ENCODE measurements around the gene PSMD6. TPM values are rescaled to one million over a fixed set of nuclear protein-coding genes. Genes with fewer than 3 reads are reported as not detected.

Gene PSMD6
- total RNA-seq, 1 experiment from 2014 or later: 78.7 TPM

DNA sequence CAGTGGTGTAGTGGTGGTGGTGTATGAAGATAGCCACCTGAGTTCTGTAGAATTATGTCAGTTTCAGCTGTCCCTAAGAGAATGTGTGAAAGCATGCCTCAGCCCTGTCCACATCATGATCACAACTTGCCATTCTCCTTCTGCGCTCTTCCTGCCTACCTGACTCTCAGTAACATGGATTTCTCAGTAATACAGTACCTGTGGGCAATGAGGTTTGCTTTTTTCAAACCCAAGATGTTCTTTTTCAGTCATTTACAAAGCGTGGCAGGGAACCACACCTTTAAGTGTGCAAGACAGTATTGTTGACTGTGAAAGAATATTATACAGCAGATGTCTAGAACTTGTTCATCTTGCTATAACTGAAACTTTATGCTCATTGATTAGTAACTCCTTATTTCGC is 38.9 kb downstream of the PSMD6 start:
- H3K36me3 ChIP-seq (ENCODE audit: control insufficient read depth in 1 of 2, insufficient read depth in 2 of 2, low read length in 2 of 2): peaks cover 5 to 23% of the 10 kb centered on the region in 2 experiments; a peak in 3 of 4 replicates
- RAD21 ChIA-PET (ENCODE audit: low non-redundant PET in 1 of 2, low total read pairs in 2 of 2, uncharacterized antibody in 2 of 2, unreplicated experiment in 2 of 2): no interaction called here

DNA sequence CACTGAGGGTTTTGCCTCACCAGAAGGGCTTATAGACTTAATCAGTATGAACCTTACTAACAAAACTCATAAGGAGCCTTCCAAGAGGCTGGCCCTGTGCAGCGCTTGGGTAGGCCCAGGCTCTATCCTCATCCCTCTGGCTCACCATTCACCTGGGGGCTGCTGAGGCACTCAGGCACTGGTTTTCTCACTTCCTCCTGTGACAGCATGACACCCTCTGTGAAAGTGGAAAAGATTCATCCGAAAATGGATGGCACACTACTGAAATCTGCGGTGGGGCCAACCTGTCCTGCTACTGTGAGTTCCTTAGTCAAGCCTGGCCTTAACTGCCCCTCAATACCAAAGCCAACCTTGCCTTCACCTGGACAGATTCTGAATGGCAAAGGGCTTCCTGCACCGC is 41.3 kb downstream of the PSMD6 start:
- Histone ChIP-seq H2AFZ (ENCODE audit: low read depth, low read length, poor library complexity, severe bottlenecking) (no peak overlapping the region), H4K20me1 (ENCODE audit: insufficient read depth) (no peaks in the 10 kb centered on the region), H3K9ac (ENCODE audit: low read length) (no peak overlapping the region), H3K79me2 (ENCODE audit: insufficient read depth, low read length) (peaks cover 4% of the 10 kb centered on the region; the same call in 1 of the 2 replicates), H3K27me3 (ENCODE audit: insufficient read depth, low read length) (no peaks in the 10 kb centered on the region), H3K27ac (ENCODE audit: low read depth, low read length) (no peak overlapping the region), H3K4me3 (replicated peaks in 1 of 2; ENCODE audit: low read depth in 1 of 2, low read length in 2 of 2) (no peak overlapping the region), H3K9me2 (ENCODE audit: insufficient read depth) (no peaks in the 10 kb centered on the region), H3K4me1 (ENCODE audit: control insufficient read depth in 1 of 2, insufficient read depth in 2 of 2, low read length in 2 of 2) (no peaks in the 10 kb centered on the region), H3K4me2 (ENCODE audit: low read length) (no peak overlapping the region), H3K9me3 (ENCODE audit: control insufficient read depth in 1 of 2, insufficient read depth in 1 of 2, low read depth in 1 of 2, low read length in 2 of 2) (no peaks in the 10 kb centered on the region), H3K36me3 (ENCODE audit: control insufficient read depth in 1 of 2, insufficient read depth in 2 of 2, low read length in 2 of 2) (peaks cover 3 to 12% of the 10 kb centered on the region in 2 experiments; a peak in 2 of 4 replicates)
- BruUV-seq (replicated peaks): no TSS peak
- ChIA-PET POLR2A (no interaction called here), CTCF (no interaction called here), RAD21 (ENCODE audit: low non-redundant PET in 1 of 2, low total read pairs in 2 of 2, uncharacterized antibody in 2 of 2, unreplicated experiment in 2 of 2) (no interaction called here)
- no peak for DNase-seq (ENCODE audit: low read depth, low spot score)
- TF ChIP-seq POLR2A (IDR thresholded peaks at IDR 0.05; ENCODE audit: borderline replicate concordance, extremely low read depth, insufficient read depth, insufficient read length) (no peak), YY1 (IDR thresholded peaks at IDR 0.05; ENCODE audit: extremely low read depth, insufficient replicate concordance, low read depth, low read length) (no peak), CEBPB (IDR thresholded peaks at IDR 0.05; ENCODE audit: low read depth) (no peak)
- TF ChIP-seq, protein P1, sequence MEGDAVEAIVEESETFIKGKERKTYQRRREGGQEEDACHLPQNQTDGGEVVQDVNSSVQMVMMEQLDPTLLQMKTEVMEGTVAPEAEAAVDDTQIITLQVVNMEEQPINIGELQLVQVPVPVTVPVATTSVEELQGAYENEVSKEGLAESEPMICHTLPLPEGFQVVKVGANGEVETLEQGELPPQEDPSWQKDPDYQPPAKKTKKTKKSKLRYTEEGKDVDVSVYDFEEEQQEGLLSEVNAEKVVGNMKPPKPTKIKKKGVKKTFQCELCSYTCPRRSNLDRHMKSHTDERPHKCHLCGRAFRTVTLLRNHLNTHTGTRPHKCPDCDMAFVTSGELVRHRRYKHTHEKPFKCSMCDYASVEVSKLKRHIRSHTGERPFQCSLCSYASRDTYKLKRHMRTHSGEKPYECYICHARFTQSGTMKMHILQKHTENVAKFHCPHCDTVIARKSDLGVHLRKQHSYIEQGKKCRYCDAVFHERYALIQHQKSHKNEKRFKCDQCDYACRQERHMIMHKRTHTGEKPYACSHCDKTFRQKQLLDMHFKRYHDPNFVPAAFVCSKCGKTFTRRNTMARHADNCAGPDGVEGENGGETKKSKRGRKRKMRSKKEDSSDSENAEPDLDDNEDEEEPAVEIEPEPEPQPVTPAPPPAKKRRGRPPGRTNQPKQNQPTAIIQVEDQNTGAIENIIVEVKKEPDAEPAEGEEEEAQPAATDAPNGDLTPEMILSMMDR (IDR thresholded peaks at IDR 0.05 in 2 of 3, conservative IDR thresholded peaks at IDR 0.05 in 1 of 3; ENCODE audit: borderline replicate concordance in 1 of 3, insufficient read depth in 1 of 3, low read depth in 2 of 3, low read length in 2 of 3): no peak
- no peak for ATAC-seq
- intact Hi-C loops (cut with micrococcal nuclease): no loop called here

More for the DNA sequence above, 38.9 kb downstream of the PSMD6 start:
- Histone ChIP-seq H3K27ac (ENCODE audit: low read depth, low read length) (no peak overlapping the region), H3K4me3 (replicated peaks in 1 of 2; ENCODE audit: low read depth in 1 of 2, low read length in 2 of 2) (no peak overlapping the region), H3K4me1 (ENCODE audit: control insufficient read depth in 1 of 2, insufficient read depth in 2 of 2, low read length in 2 of 2) (no peaks in the 10 kb centered on the region), H3K79me2 (ENCODE audit: insufficient read depth, low read length) (no peaks in the 10 kb centered on the region; the same call in 1 of the 2 replicates), H3K27me3 (ENCODE audit: insufficient read depth, low read length) (no peaks in the 10 kb centered on the region), H3K9me2 (ENCODE audit: insufficient read depth) (no peaks in the 10 kb centered on the region), H4K20me1 (ENCODE audit: insufficient read depth) (no peaks in the 10 kb centered on the region), H2AFZ (ENCODE audit: low read depth, low read length, poor library complexity, severe bottlenecking) (no peak overlapping the region), H3K9ac (ENCODE audit: low read length) (no peak overlapping the region), H3K9me3 (ENCODE audit: control insufficient read depth in 1 of 2, insufficient read depth in 1 of 2, low read depth in 1 of 2, low read length in 2 of 2) (no peaks in the 10 kb centered on the region), H3K4me2 (ENCODE audit: low read length) (no peak overlapping the region)
- ATAC-seq: no peak
- no TSS peak for BruUV-seq (replicated peaks)
- no peak for DNase-seq (ENCODE audit: low read depth, low spot score)
- CTCF ChIA-PET: no interaction called here
- intact Hi-C loops (cut with micrococcal nuclease): no loop called here
- POLR2A ChIA-PET: no interaction called here
- TF ChIP-seq SIN3A (IDR thresholded peaks at IDR 0.05; ENCODE audit: low read depth): no peak
- no peak for TF ChIP-seq RAD21 (IDR thresholded peaks at IDR 0.05; ENCODE audit: low read depth)
- TF ChIP-seq SRF (IDR thresholded peaks at IDR 0.05; ENCODE audit: low read depth): no peak
- TF ChIP-seq ZFX (IDR thresholded peaks at IDR 0.05): no peak
- TF ChIP-seq, protein P2, sequence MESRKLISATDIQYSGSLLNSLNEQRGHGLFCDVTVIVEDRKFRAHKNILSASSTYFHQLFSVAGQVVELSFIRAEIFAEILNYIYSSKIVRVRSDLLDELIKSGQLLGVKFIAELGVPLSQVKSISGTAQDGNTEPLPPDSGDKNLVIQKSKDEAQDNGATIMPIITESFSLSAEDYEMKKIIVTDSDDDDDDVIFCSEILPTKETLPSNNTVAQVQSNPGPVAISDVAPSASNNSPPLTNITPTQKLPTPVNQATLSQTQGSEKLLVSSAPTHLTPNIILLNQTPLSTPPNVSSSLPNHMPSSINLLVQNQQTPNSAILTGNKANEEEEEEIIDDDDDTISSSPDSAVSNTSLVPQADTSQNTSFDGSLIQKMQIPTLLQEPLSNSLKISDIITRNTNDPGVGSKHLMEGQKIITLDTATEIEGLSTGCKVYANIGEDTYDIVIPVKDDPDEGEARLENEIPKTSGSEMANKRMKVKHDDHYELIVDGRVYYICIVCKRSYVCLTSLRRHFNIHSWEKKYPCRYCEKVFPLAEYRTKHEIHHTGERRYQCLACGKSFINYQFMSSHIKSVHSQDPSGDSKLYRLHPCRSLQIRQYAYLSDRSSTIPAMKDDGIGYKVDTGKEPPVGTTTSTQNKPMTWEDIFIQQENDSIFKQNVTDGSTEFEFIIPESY (IDR thresholded peaks at IDR 0.05; ENCODE audit: extremely low read depth, insufficient replicate concordance, low read length): no peak
- no peak for TF ChIP-seq EZH2phosphoT487 (IDR thresholded peaks at IDR 0.05; ENCODE audit: borderline replicate concordance)
- no peak for TF ChIP-seq TCF7L2 (IDR thresholded peaks at IDR 0.05; ENCODE audit: borderline replicate concordance, extremely low read depth, insufficient read depth, insufficient read length)
- TF ChIP-seq, protein P3, sequence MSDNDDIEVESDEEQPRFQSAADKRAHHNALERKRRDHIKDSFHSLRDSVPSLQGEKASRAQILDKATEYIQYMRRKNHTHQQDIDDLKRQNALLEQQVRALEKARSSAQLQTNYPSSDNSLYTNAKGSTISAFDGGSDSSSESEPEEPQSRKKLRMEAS (IDR thresholded peaks at IDR 0.05): no peak

Measured in HCT116 (cell line).